AG04449 (cell line): ENCODE data around the gene HOXD13.

Experiments used
- CTCF ChIA-PET: fragments of 350-600 bp; formaldehyde crosslinking; extraction: SDS; loops from one replicate; lab custom pipeline; 2021; ENCODE audit warnings: antibody characterized with exemption; lab: Yijun Ruan, JAX
- POLR2A ChIA-PET: fragments of 400-600, 350-600 bp; formaldehyde crosslinking; extraction: SDS; loops from one replicate; lab custom pipeline; 2020; ENCODE audit warnings: antibody characterized with exemption, inconsistent platforms; lab: Yijun Ruan, JAX
- DNase-seq: peaks from one replicate; pipeline ENCODE4 v3.0.0-alpha.2; 2010; ENCODE audit warnings: low read depth, low spot score
- H3K4me3 ChIP-seq: 2 replicates; pipeline ENCODE4 v1.5.1; 2011; ENCODE audit warnings: low read depth, mild to moderate bottlenecking, control low read depth, low read length
- TF ChIP-seq, protein P1 (sequence below): IDR thresholded peaks from one replicate; pipeline ENCODE4 v1.5.1; 2011; ENCODE audit warnings: mild to moderate bottlenecking, moderate library complexity, low read length, control low read depth, inconsistent platforms; ENCODE audit not compliant: insufficient read depth; ENCODE audit errors: missing control alignments

Gene HOXD13

DNA sequence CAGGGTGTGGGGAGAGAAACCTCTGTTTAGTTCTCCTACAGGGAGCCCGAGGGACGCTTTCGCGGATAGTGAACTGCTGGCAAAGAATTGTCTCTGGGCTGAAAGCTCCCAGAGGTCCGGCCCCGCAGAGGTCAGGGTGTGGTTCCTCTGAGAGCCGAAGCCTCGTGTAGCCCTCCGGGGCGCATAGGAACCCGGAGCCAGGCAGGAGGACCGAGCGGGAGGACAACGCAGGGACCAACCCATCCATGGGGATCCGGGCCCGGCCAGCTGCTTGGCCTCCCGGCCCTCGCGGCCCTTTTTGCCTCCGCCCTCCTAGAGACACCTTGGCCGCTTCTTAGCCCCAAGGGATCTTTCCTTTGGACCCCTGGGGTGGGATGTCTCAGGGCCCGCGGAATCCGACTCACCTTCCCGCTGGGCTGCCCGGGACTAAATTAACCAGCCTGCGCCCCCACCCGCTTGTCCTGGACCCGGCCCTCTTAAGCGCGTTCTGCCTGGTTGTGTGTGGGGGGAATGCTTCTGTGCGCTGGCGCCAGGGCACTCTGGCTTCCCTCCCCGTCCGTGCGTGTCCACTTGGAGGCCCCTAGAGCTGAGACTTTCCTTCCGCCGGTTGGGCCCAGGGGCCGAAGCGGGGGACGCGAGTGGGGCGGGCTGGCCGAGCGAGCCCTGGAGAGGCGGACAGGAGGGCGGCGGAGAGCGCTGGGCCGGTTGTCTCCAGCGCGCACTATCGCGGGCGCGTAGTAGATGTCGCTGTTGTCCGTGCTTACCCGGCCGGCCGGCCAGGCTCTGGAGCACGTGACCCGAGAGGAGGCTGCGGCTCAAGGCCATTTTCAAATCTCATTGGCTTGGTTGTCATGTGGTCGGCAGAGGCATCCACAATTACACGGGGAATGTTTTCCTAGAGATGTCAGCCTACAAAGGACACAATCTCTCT, 23.6 kb downstream of the HOXD13 start, which contains the start of gene HOXD10:
TSS of gene HOXD10 (plus strand) at position 896 of the 931 bp plus-strand sequence. CDS start 56 bp downstream, outside the sequence.
- ChIA-PET POLR2A (no interaction called here), CTCF (interaction anchor here (0.6 to 9.0 kb wide), 13 partner anchors 11 to 1643 kb away, joined by 3 to 73 read pairs (median 4); no protein-coding TSS in a partner anchor)
- TF ChIP-seq, protein P1, sequence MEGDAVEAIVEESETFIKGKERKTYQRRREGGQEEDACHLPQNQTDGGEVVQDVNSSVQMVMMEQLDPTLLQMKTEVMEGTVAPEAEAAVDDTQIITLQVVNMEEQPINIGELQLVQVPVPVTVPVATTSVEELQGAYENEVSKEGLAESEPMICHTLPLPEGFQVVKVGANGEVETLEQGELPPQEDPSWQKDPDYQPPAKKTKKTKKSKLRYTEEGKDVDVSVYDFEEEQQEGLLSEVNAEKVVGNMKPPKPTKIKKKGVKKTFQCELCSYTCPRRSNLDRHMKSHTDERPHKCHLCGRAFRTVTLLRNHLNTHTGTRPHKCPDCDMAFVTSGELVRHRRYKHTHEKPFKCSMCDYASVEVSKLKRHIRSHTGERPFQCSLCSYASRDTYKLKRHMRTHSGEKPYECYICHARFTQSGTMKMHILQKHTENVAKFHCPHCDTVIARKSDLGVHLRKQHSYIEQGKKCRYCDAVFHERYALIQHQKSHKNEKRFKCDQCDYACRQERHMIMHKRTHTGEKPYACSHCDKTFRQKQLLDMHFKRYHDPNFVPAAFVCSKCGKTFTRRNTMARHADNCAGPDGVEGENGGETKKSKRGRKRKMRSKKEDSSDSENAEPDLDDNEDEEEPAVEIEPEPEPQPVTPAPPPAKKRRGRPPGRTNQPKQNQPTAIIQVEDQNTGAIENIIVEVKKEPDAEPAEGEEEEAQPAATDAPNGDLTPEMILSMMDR: peak; percentile 58
- DNase-seq: no peak
- H3K4me3 ChIP-seq: peak within 1 kb of the TSS; percentile 37

- POLR2A ChIA-PET: no interaction called here
- no peak for DNase-seq
- TF ChIP-seq, protein P1: no peak
- H3K4me3 ChIP-seq: no peak overlapping the region; the same call in 1 of the 2 replicates
- CTCF ChIA-PET: interaction anchor here (0.6 to 9.0 kb wide), 7 partner anchors 10 to 1032 kb away, joined by 3 to 73 read pairs (median 8); no protein-coding TSS in a partner anchor
These were observed 24.8 kb downstream of the HOXD13 start for GRCh38 chr2:176117162-176117822.

DNA sequence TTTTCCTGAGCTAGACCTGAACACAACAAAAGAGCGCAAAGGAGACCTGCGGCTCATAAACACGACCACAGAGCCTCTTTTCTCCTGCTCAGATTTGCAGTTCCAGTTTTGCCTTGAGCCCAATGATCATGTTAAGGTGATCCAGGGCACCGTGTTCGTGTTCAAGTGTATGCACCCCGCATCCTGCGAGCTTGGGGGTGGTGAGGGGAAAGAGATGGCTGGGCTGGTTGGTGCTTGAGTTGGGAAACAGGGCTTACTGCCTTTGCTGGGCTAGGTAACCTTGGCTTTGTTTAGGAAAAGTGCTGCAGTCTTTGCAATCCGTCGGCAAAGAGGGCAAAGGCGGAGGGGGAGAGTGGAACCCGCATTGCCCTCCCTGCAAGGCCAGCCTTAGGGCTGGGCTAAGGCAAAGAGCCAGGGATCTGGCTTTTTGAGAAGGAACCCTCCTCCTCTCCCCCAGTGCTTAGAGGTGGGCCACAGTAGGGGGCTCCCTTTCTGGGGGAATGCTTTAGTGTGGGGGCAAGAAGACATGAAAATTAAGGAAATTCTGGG, 25.4 kb downstream of the HOXD13 start:
- TF ChIP-seq, protein P1: no peak
- no peak for DNase-seq
- H3K4me3 ChIP-seq: no peak overlapping the region
- CTCF ChIA-PET: interaction anchor here (2.0 to 5.9 kb wide), 5 partner anchors 9 to 696 kb away, joined by 4 to 39 read pairs (median 8); no protein-coding TSS in a partner anchor
- POLR2A ChIA-PET: no interaction called here

GRCh38 chr2:176118601-176119339, 26.2 kb downstream of the HOXD13 start:
- no peak for DNase-seq
- no peak overlapping the region for H3K4me3 ChIP-seq
- ChIA-PET CTCF (interaction anchor here (0.6 to 4.7 kb wide), 2 partner anchors 534 to 1035 kb away, joined by 3 to 39 read pairs; no protein-coding TSS in a partner anchor), POLR2A (no interaction called here)
- TF ChIP-seq, protein P1: peak; percentile 23

DNA sequence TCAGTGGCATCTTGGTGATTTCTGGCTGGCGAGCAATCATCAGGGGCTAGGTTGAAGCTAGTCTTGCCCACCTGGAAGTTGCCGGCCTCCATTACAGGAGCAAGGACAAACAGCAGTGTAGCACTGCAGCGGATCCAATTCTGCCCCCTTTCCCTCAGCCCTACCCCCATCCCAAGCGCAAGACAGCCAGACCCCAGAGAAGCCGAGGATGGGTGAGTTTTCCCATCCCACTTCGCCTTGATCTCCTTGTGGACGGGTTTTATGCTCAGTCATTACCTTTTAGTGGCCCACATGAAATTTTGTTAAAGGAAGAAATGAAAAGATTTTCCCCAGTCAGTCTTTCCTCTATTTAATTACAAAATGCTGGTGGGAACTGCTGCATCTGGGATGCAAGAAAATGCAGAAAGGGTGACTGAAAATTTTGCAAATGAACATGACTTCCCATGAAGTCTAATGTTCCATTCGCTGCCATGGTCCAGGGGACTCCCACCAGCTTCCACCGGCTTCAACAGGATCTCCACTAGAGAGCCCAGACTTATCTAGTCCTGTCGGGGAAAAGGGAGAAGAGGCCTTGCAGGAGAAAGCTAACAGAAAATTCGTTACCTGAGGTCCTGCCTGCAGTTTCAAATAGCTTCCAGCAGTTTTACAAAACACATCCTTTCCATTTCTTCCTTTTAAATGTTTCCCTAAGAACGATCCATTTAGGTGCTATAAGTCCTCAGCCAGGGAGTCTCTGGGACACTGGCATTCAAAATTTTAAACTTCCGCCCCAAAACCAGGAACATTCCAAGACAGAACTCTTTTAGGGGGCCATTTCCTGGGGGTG, 28.1 kb downstream of the HOXD13 start:
- TF ChIP-seq, protein P1: no peak
- ChIA-PET POLR2A (no interaction called here), CTCF (interaction anchor here (0.7 to 30.2 kb wide), 7 partner anchors 9 to 1042 kb away, joined by 3 to 1421 read pairs (median 17); no protein-coding TSS in a partner anchor)
- H3K4me3 ChIP-seq: no peak overlapping the region
- no peak for DNase-seq
